GM19328 (cell line): Measurements from ENCODE around the gene MARF1.
"Not testable (repeated sequence)": the region's sequence is repeated elsewhere in the genome, so short reads cannot be mapped to it uniquely, and the experiment has no call there.

ENCODE experiments used
- ATAC-seq: cut with Tn5 transposase; IDR thresholded peaks from one replicate; pipeline ENCODE4 v1.9.1; 2021; ENCODE audit warnings: mild to moderate bottlenecking, moderate library complexity; ENCODE audit not compliant: unreplicated experiment

MARF1 gene

DNA sequence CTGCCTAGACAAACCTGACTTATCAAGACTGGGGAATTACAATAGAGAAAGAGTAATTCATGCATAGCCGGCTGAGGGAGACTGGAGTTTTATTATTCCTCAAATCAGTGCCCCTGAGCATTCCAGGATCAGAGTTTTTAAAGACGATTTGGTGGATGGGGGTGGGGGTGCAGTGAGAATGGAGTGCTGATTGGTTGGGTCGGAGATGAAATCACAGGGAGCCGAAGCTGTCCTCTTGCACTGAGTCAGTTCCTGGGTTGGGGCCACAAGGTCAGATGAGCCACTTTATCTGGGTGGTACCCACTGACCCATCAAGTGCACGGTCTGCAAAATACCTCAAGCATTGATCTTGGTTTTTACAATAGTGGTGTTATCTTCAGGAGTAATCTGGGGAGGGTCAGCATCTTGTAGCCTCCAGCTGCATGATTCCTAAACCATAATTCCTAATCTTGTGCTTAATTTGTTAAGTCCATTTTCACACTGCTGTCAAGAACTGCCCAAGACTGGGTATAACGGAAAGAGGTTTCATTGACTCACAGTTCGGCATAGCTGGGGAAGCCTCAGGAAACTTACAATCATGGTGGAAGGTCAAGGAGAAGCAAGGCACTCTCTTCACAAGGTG, 69.6 kb downstream of the MARF1 start:
- no peak for ATAC-seq

DNA sequence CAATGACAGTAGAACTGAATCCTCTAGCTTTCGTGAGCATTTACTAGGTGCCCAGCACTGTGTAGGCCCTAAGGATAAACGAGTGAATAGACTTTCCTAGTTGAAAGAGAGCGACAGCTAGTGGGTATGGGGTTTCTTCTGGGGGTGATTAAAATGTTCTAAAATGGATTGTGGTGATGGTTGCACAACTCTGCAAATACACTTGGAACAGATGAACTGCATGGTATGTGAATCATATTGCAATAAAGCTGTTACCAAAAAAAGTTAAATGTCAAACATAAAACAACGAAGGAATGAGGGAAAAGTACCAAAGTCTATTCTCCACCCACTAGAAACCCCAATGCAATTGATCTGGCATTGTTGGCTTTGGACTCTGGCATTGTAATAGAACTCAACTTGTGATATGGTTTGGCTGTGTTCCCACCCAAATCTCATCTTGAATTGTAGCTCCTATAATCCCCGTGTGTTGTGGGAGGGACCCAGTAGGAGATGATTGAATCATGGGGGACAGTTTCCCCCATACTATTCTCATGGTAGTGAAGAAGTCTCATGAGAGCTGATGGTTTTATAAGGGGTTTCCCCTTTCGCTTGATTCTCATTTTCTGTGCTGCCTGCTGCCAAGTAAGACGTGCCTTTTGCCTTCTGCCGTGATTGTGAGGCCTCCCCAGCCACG, 70.5 kb downstream of the MARF1 start:
- no peak for ATAC-seq

DNA sequence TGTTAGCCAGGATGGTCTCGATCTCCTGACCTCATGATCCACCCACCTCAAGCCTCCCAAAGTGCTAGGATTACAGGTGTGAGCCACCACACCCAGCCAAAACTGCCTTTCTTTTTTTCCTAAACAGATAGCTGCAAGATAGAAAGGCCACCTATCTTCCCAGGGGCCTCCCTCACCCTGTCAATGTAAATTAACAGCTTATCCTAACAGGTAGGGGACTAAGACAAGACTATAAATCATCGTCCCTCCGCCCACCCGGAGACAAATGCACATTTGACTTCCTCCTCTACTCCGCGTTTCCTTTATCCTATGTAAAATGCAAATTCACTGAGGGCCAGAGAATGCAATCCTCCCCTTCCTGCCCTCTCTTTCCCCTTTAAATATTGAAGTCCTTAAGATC, 71.4 kb downstream of the MARF1 start:
- no peak for ATAC-seq

- ATAC-seq, result not testable (repeated sequence)
Observed at GRCh38 chr16:15570666-15571065, 72.3 kb downstream of the MARF1 start.

DNA sequence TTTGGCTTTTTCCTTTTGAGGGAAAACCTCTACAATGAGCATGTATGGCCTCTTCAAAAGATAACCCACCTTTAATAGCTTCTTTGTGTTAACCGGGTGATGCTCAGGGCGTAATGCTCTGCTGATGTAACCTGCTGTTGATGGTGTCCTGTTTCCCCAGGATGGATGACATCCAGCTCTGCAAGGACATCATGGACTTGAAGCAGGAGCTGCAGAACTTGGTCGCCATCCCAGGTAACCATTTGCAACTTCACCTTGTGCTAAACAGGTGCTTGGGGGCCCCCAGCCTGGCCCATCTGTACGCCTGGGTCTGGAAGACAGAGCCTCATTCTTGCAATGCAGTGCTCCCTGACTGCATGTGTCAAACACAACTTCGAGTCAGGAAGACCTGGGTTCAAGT, 75.1 kb downstream of the MARF1 start:
- no peak for ATAC-seq

GRCh38 chr16:15566095-15566494, 76.9 kb downstream of the MARF1 start:
- ATAC-seq, result no peak

- ATAC-seq, result no peak
Observed at GRCh38 chr16:15564604-15565339, 78.2 kb downstream of the MARF1 start.

GRCh38 chr16:15559176-15559575, 83.8 kb downstream of the MARF1 start:
- no peak for ATAC-seq

DNA sequence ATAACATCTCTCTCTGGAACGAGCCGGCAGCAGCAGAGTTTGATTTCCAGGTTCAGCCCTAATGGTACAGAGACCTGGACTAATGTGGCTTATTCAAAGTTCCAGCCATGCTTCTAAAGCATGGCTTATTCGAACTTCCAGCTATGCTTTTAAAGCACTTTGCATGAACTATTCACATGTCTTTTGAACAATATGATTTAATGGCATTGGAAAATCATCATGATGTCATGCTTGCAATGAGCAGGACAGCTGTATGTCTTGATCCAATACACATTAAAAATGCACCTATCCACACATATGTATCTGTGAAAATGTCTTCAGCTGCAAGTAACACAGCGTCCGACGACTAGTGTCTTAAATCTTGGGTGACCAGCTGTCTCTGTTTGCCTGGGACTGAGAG, 85.7 kb downstream of the MARF1 start:
- no peak for ATAC-seq

- ATAC-seq, result no peak
Observed at GRCh38 chr16:15556130-15556529, 86.8 kb downstream of the MARF1 start.

- no peak for ATAC-seq
Observed at GRCh38 chr16:15553313-15554088, 89.5 kb downstream of the MARF1 start.

- ATAC-seq, result no peak
Observed at GRCh38 chr16:15552507-15552906, 90.4 kb downstream of the MARF1 start.

DNA sequence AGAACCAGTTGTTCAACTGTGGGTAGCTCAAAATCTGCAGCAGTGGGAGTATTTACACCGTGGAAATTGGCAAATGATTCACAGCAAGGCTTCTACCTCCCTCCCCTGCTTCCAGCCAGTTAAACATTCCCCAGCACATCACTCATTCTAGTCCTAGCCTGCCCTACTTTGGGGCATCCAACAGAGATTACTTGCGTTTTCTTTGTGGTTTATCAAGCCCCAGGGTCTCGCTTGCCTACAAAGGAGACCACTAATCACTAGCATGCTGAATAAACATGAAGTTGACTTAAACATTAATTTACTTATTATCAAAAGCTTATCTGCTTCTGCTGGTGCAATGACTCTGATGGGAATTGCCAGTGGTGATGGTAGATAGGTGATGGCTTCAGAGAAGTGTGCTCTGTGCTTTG, 94.5 kb downstream of the MARF1 start:
- ATAC-seq, result no peak

- ATAC-seq, result no peak
Observed at GRCh38 chr16:15547768-15548096, 95.2 kb downstream of the MARF1 start.

DNA sequence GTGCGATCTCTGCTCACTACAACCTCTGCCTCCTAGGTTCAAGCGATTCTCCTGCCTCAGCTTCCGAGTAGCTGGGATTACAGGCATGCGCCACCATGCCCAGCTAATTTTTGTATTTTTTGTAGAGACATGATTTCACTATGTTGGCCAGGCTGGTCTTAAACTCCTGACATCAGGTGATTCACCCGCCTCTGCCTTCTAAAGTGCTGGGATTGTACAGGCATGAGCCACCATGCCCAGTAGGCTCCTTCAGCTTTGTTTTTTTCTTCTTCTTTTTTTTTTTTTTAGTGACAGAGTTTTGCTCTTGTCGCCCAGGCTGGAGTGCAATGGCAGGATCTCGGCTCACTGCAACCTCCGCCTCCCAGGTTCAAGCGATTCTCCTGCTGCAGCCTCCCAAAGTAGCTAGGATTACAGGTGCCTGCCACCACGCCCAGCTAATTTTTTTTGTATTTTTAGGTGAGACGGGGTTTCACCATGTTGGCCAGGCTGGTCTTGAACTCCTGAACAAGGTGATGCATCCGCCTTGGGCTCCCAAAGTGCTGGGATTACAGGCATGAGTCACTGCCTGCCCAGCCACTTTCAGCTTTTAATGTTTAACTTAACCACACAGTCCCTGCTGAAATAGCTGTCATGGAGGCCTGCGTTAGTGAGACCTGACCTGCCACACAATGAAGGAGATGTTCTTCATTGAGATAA, 95.7 kb downstream of the MARF1 start:
- ATAC-seq, result not testable (repeated sequence)

GRCh38 chr16:15545544-15545943, 97.4 kb downstream of the MARF1 start:
- ATAC-seq, result no peak

GRCh38 chr16:15544405-15544804, 98.5 kb downstream of the MARF1 start:
- no peak for ATAC-seq
